Testis (tissue), 2 donors: ENCODE results near the gene CHGA.

ENCODE experiments used
- CTCF ChIP-seq, 3 experiments: fragments of 450-650 bp in 2 of 3; fragments of 200-600 bp in 1 of 3; sonication (generic) in 1 of 3; IDR thresholded peaks; one replicate each; pipeline ENCODE4 v1.5.1; 2016 to 2019; ENCODE audit warnings: antibody characterized with exemption in 3 of 3, mild to moderate bottlenecking in 2 of 3, moderate library complexity in 1 of 3
- POLR2A ChIP-seq: fragments of 450-650 bp; IDR thresholded peaks from one replicate; pipeline ENCODE4 v1.6.1; 2017; ENCODE audit warnings: antibody characterized with exemption, mild to moderate bottlenecking, moderate library complexity

GRCh38 chr14:92949496-92950192 lies 26.7 kb downstream of the CHGA start:
- TF ChIP-seq CTCF (IDR thresholded peaks at IDR 0.05) (no peak), POLR2A (no peak)
